GM18502 (cell line): ENCODE data around the gene EPAS1.

Experiments
- ATAC-seq: cut with Tn5 transposase; IDR thresholded peaks from one replicate; pipeline ENCODE4 v1.9.1; 2021; ENCODE audit warnings: mild to moderate bottlenecking; ENCODE audit not compliant: unreplicated experiment, poor library complexity

Gene EPAS1

DNA sequence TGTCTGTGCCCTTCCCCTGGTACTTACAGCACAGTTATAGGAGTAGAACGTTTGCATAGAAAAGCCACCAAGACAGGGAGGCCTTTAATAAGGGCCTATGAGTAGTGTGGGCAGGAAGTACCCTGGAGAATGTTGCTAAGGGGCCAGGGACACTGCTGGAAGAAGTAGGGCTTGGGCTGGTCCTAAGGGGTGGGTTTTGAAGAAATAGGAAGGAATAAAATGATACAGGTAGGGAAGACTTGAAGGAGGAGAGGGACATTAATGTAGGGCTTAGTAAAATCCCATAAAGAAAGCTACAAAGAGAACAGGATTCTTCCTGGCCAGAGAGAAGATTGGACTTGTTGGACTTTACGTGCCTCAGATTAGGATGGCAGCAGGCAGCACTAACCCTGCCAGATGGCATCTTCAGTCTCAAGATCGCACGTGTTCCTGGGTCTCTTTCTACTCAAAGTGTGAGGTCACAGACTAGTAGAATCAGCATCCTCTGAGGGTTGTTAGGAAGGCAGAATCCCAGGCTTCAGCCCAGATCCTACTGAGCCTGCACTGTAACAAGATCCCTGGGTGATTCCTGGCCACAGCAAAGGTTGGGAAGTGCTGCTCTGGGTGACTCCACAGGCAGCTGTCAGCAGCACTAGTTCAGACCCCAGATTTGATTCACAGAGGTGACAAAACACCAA, 39.2 kb downstream of the EPAS1 start:
- ATAC-seq = no peak

DNA sequence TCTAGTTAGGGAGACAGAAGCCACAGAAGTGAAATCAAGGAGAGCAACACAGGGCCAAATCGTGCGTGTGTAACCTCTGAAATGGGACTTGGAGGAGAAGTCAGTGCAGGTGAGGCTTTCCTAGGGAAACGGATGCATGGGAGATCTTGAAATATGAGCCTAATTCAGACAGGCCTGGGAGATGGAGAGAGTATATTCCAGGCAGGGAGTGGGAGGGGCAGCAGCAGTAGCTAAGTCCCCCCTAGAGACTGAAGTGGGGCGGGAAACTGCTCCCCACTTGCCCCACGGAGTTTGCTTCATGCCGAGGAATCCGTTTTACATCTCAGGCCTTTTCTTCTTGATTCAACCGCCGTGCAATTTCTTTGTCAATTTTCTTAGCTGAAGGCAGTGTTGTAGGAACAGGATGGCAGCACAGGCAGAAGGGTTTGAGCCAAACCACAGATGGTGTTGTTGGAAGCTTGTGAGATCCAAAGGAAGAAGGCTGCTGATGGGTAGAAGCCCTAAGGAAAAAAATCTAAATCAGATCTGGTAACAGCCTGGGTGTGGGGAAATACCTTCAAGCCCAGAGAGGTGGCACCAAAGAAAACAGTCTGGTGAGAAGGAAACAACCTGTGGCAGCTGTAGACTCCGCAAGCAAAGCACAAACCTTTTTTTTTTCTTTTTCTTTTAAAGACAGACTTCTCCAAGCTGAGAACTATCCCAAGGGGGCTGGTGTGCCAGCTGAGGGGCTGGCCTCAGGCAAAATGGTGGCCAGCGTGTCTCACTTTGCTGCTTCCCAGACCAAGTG, 40.2 kb downstream of the EPAS1 start:
- ATAC-seq = no peak

GRCh38 chr2:46338674-46339073, 41.5 kb downstream of the EPAS1 start:
- ATAC-seq = no peak

GRCh38 chr2:46339200-46339599, 42.0 kb downstream of the EPAS1 start:
- no peak for ATAC-seq

GRCh38 chr2:46339676-46340459, 42.7 kb downstream of the EPAS1 start:
- ATAC-seq = no peak

DNA sequence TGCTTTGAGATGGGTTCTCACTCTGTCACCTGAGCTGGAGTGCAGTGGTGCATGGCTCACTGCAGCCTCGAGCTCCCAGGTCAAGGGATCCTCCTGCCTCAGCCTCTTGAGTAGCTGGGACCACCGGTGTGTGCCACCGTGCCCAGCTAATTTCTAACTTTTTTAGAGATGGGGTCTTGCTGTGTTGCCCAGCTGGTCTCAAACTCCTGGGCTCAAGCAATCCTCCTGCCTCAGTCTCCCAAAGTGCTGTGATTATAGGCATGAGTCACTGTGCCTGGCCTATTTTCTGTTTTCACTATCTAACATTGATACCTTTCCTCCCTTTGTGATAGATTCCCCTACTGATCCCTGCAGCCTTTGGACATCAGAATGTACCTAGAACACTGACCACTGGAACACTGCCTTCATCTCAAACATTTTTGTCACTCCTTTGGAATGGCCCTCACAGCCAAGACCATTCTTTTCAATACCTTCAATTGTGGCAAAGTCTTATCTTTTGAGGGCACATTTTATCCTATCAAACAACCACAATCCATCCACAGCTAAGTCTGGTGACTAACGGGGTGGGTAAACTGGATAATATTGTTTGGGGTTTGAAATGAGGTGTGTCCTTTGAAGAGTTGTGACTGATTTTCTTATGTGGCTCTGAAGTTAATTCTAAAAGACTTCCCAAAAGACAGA, 43.7 kb downstream of the EPAS1 start:
- no peak for ATAC-seq

- ATAC-seq = no peak
Measured at GRCh38 chr2:46342566-46343315, 45.5 kb downstream of the EPAS1 start.

DNA sequence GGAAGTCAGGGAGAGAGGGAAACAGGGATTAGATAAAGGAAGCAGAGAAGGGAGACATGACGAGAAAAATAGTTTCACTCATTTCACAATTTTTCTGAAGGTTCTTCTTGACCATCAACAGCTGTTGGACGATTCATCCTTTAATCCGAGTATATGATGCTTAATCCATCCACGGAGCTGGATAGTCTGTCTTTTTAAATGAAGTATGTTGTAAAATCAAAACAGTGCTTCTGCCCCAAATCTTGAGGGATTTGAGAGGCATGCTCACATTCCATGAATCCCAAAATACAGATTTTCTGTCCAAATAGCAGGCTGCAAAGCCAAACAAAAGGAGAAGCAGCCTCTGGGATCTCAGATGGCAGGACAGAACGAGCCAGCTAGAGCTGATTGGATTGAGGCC, 47.5 kb downstream of the EPAS1 start:
- ATAC-seq = no peak

DNA sequence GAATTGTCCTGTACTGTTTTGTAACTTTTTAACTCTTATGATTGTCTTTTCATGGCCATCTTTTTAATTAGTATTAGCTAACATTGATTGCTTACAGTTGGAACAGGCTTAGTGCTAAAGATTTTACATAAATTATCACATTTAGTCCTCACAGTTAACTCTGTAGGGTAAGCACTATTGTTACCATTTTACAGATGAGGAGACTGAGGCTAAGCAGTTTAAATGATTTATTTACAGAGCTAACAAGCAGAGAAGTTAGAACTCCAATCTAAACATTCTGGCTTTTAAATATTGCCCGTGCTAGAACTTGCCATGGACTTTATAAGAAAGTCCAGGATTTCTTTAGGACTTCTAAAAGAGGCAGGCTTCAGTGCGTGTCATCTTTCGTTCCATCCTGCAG, 48.6 kb downstream of the EPAS1 start:
- ATAC-seq = no peak

DNA sequence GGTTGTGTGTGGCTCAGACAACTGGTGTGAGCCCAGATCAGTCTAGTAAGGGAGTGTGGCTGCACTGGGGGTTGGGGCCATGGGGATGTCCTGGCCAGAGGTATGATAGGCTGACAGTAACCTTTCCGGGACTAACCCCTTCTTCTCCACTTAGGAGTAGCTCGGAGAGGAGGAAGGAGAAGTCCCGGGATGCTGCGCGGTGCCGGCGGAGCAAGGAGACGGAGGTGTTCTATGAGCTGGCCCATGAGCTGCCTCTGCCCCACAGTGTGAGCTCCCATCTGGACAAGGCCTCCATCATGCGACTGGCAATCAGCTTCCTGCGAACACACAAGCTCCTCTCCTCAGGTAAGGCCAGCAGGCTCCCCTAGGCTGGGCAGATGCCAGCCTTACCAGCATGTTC, 49.5 kb downstream of the EPAS1 start:
- ATAC-seq = no peak

DNA sequence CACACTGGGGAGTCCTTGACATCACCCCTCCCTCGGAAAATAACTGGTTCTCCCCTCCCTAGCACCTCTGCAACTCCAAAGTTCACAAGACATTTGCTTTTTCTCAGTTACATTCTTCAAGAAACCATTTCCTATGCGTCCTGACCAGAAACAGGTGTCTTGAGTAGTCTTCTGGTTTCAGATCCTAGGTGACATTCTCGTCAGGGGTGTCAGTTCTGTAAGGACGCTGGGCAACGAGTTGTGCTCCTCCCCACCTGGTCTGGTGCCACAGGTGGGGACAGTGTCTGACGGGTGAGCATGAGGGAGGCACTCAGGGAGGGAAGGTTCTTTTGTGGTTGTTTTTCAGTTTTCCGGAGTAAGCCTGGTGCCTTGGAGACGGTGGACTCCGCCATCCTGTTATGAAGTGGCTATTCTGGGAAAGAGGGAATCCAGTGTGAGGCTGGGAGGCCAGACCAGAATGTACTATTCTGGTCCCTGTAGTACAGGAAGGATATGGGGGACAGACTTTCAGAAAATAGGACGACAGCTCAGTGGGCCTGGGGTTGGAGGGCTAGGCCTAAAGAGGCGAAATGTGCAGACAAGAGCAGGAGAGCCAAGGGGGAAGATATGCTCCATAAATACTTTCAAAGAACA, 50.6 kb downstream of the EPAS1 start:
- ATAC-seq = no peak

DNA sequence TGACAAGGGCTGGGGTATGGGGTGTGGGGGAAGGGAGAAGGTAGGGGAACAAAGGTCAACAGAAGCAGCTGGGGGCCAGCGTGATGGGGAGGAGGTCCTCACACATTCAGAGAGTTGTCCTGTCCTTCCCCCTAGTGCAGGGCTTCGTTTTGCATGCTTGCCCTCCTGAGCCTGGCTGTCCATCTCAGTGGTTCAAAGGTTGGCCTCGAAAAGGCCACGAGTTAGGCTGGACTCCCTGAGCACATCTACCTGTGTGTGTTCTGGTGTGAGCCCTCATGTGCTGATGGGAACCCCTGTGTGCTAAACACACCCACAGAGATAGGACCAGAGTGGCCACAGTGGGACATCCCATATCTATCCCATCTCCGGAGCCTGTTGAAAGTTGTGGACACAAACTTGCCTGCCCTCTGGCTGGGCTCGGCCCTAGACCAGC, 51.9 kb downstream of the EPAS1 start:
- ATAC-seq = no peak

DNA sequence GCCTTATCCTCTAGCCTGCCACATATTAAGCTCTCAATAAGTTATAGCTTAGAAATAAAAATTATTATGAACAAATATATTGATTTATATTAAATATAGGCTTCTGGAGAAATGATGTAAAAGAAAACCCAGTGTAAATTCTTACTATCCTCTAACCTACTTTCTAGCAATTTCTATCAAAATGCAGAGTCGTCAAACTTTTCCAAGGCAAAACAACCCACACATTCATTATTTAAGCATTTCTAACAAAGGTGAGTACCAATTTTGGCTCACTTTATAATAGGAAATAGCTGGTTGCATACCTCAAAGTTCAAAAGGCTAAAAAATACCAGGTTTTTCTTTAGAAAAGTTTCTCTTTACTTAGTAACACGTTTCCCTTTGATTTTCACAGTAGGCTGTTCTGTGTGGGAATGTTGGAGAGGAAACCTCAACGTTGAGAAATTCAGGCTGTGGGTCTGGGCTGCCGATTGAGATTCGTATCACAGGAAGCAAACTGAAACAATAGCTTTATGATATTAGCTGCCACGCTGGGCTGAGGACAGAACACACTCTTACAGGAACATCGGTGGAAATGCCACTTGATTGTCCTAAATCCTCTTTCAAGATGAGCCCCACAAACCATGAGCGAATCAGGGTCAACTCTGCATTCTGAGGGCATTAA, 53.0 kb downstream of the EPAS1 start:
- ATAC-seq = no peak

GRCh38 chr2:46351098-46351749, 54.0 kb downstream of the EPAS1 start:
- no peak for ATAC-seq

DNA sequence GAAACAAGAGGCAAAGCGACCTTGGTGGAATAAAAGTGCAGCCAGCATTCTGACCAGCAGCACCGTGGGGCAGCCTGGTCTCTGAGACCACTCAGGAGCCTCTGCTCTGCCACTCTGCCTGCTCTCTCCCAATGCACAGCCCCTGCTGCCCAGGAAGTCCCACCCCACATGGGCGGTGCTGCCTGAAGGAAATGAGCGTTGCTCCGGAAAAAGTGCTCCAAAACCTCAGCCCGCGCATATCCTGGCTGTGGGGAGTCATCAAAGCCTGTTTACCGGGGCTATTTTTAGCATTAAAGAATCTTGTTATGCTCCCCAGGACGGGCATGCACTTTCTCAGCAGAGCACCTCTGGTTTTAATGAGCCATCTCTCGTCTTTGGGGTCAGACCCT, 54.5 kb downstream of the EPAS1 start:
- no peak for ATAC-seq

DNA sequence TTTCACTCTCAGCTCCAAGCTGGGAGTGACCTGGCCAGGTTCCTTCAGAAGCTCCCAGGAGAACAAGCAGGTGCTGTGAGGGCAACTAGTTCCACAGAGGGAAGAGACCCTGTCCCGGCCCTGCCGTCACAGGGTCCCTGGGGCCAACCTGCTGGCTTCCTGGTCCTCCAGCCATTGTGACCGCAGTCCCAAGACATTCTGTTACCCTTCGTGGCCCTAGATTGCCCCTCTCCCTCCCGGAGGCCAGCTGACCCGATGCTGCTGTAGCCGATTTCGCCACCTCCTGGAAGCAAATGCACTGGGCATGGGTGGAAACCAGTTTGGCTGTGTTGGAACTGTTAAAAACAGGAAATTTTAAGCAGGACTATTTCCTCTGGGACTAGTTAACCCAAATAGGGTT, 55.4 kb downstream of the EPAS1 start:
- no peak for ATAC-seq

DNA sequence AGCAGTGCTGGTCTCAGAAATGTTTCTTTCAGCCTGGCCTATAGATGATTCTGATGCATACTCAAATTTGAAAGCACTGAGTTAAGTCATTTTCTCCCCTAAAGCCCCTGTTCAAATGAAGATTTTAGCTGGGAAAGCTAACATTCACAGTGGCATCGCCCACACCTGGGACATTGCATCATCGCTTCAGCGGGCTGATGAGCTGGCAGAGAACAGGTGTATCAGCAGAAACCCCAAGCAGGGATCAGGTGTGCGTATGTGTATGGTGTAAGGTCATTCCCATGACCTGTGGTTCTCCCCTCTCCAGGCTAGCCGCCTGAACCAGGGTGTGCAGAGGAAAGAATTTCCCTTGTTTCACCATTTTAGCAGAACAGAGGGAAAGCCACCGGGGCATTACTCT, 56.3 kb downstream of the EPAS1 start:
- ATAC-seq = no peak

GRCh38 chr2:46355756-46356155, 58.5 kb downstream of the EPAS1 start:
- ATAC-seq = no peak

DNA sequence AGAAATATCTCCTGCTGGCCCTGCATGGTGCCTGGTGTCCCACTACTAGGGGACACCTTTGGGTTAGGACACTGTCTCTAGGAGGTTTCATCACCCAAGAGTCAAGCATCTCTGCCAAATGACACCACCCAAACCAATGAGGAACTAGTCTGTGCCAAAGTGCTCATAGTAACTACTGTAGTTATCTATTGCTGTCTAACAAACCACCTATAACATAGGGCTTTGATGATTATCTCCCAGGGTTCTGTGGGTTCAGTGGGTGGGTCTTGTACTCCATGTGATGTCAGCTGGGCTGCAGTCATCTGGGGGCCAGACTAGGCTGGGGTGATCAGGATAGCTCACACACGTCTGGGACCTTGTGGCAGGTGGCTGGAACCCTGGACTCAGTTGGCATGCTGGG, 59.8 kb downstream of the EPAS1 start:
- no peak for ATAC-seq
